DOHH2 (cell line): ENCODE data around the gene CFAP97D1.

Experiments
- H3F3A ChIP-seq: fragments of 200-600 bp; sonication (generic), shearing (Covaris generic); 2 replicates; pipeline ENCODE4 v1.6.0; 2016; ENCODE audit warnings: antibody characterized with exemption, mild to moderate bottlenecking; ENCODE audit not compliant: control insufficient read depth, insufficient read depth
- H3K27ac ChIP-seq: fragments of 200-600 bp; sonication (generic); 2 replicates; pipeline ENCODE4 v1.5.1; 2014; ENCODE audit warnings: low read depth, mild to moderate bottlenecking, low read length, moderate library complexity
- H3K27me3 ChIP-seq: fragments of 200-600 bp; sonication (generic); 2 replicates; pipeline ENCODE4 v1.6.1; 2014; ENCODE audit warnings: mild to moderate bottlenecking, low read length, mixed read lengths; ENCODE audit not compliant: control insufficient read depth
- H3K36me3 ChIP-seq: fragments of 200-600 bp; sonication (generic); 2 replicates; pipeline ENCODE4 v1.6.1; 2014; ENCODE audit warnings: mild to moderate bottlenecking, low read length, moderate library complexity, mixed read lengths; ENCODE audit not compliant: control insufficient read depth
- H3K4me1 ChIP-seq: fragments of 200-600 bp; sonication (generic); 2 replicates; pipeline ENCODE4 v1.6.1; 2014; ENCODE audit warnings: mild to moderate bottlenecking, low read length, mixed read lengths; ENCODE audit not compliant: control insufficient read depth
- H3K4me2 ChIP-seq: fragments of 200-600 bp; sonication (generic); 2 replicates; pipeline ENCODE4 v1.6.0; 2014; ENCODE audit warnings: mild to moderate bottlenecking, low read length, moderate library complexity
- H3K4me3 ChIP-seq: fragments of 200-600 bp; sonication (generic); 2 replicates; pipeline ENCODE4 v1.5.1; 2014; ENCODE audit warnings: mild to moderate bottlenecking, low read length, mixed read lengths
- H3K79me2 ChIP-seq: fragments of 200-600 bp; sonication (generic); 2 replicates; pipeline ENCODE4 v1.6.1; 2014; ENCODE audit warnings: mild to moderate bottlenecking, low read length, mixed read lengths; ENCODE audit not compliant: control insufficient read depth
- H3K9me2 ChIP-seq: fragments of 200-600 bp; sonication (generic); replicated peaks from 2 replicates; pipeline ENCODE4 v1.6.1; 2014; ENCODE audit warnings: mild to moderate bottlenecking, low read length, mixed read lengths; ENCODE audit not compliant: control insufficient read depth
- H3K9me3 ChIP-seq: fragments of 200-600 bp; sonication (generic); 2 replicates; pipeline ENCODE4 v1.6.1; 2014; ENCODE audit warnings: antibody characterized with exemption, low read length, mixed read lengths; ENCODE audit not compliant: control insufficient read depth, insufficient read depth
- H4K20me1 ChIP-seq: fragments of 200-600 bp; sonication (generic); 2 replicates; pipeline ENCODE4 v1.6.0; 2014; ENCODE audit warnings: low read depth, mild to moderate bottlenecking, antibody characterized with exemption, low read length, moderate library complexity; ENCODE audit not compliant: control insufficient read depth, insufficient read depth
- EZH2phosphoT487 ChIP-seq: fragments of 200-600 bp; sonication (generic); IDR thresholded peaks from 2 replicates; pipeline ENCODE4 v1.6.1; 2017; ENCODE audit warnings: borderline replicate concordance, mild to moderate bottlenecking, antibody characterized with exemption, low read length, moderate library complexity, mixed read lengths
- TF ChIP-seq, protein P1 (sequence below): fragments of 200-600 bp; sonication (generic); IDR thresholded peaks from one replicate; pipeline ENCODE4 v1.5.1; 2014; ENCODE audit warnings: antibody characterized with exemption, mild to moderate bottlenecking, low read depth, low read length; ENCODE audit not compliant: poor library complexity, severe bottlenecking

CFAP97D1 gene

DNA sequence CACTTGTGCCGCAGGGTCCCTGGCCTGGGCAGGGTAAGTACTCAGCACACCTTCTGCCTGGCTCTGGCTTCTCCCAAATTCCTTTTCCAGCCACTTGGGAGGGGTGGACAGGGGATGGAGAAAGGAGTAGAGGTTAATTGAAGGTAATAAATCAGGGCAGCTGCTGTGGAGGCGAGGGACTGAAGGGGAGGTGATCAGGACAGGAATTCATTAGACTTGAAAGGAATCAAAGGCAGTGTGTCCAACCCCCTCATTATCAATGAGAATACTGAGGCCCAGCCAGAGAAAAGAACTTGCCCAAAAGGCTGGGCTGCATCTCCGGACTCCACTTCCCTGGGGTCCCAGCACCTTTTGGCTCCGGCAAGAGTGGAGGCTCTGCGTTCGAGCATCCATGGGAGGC, 24.0 kb upstream of the CFAP97D1 start:
- H3K79me2 ChIP-seq = no peaks in the 10 kb centered on the region
- H3K27ac ChIP-seq = no peak overlapping the region
- TF ChIP-seq, protein P1, sequence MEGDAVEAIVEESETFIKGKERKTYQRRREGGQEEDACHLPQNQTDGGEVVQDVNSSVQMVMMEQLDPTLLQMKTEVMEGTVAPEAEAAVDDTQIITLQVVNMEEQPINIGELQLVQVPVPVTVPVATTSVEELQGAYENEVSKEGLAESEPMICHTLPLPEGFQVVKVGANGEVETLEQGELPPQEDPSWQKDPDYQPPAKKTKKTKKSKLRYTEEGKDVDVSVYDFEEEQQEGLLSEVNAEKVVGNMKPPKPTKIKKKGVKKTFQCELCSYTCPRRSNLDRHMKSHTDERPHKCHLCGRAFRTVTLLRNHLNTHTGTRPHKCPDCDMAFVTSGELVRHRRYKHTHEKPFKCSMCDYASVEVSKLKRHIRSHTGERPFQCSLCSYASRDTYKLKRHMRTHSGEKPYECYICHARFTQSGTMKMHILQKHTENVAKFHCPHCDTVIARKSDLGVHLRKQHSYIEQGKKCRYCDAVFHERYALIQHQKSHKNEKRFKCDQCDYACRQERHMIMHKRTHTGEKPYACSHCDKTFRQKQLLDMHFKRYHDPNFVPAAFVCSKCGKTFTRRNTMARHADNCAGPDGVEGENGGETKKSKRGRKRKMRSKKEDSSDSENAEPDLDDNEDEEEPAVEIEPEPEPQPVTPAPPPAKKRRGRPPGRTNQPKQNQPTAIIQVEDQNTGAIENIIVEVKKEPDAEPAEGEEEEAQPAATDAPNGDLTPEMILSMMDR = no peak
- TF ChIP-seq EZH2phosphoT487 = no peak
- no peak overlapping the region for H3K4me3 ChIP-seq
- H3K9me3 ChIP-seq = no peaks in the 10 kb centered on the region
- 0 out of 2 replicates have a peak, but pooled peaks cover 4% of the 10 kb centered on the region for H3K27me3 ChIP-seq
- H3K36me3 ChIP-seq = no peaks in the 10 kb centered on the region
- H3K4me1 ChIP-seq = no peaks in the 10 kb centered on the region
- no peaks in the 10 kb centered on the region for H3K9me2 ChIP-seq
- no peaks in the 10 kb centered on the region for H3F3A ChIP-seq
- no peak overlapping the region for H3K4me2 ChIP-seq
- H4K20me1 ChIP-seq = no peaks in the 10 kb centered on the region

DNA sequence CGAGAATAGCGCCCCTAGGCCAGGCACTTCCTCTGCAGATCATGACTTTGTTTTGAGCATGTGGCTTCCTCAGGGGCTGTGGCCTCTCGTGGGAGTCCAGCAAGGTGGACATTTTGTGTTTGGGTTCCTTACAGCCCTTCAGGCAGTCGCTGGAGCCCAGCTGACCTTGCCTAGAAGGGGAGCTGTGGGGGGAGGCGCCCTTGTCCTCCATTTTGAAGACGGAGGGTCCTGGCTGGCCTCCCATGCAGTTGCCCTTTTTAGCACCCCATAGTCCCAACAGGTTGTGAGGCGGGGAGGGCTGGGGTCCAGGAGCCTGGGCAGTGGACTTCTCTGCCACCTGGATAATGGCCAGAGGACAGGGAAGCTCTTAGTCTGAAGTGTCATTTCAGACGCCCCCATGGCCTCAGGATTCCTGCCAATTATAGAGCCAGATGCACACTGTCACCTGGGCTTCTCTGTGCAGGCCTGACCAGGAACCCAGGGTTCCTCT, 23.0 kb upstream of the CFAP97D1 start:
- H3K4me1 ChIP-seq = no peaks in the 10 kb centered on the region
- H3K4me3 ChIP-seq = no peak overlapping the region
- TF ChIP-seq, protein P1 = no peak
- TF ChIP-seq EZH2phosphoT487 = no peak
- no peaks in the 10 kb centered on the region for H3K9me3 ChIP-seq
- H3K27me3 ChIP-seq = no peaks in the 10 kb centered on the region
- no peaks in the 10 kb centered on the region for H3F3A ChIP-seq
- no peaks in the 10 kb centered on the region for H3K79me2 ChIP-seq
- no peaks in the 10 kb centered on the region for H3K36me3 ChIP-seq
- H3K4me2 ChIP-seq = no peak overlapping the region
- no peaks in the 10 kb centered on the region for H4K20me1 ChIP-seq
- H3K27ac ChIP-seq = no peak overlapping the region
- H3K9me2 ChIP-seq = no peaks in the 10 kb centered on the region

DNA sequence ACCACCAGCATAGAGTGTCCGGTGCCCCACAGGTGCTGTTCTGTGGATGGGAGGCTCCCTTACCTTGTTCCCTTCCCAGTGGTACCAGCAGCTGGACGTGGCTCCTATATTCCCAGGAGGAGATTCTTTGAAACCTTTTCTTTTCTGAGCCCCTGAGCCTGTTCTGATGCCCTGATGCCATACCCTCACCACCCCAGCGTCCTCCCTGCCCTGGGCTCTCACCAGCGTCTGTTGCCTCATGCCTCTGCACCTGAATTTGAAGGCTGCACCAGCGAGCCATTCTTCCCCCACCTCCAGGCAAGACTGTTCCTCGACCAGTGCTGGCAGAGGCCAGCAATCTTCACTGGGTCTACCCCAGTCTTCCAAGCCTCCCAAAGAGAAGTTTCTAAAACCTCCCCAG, 22.1 kb upstream of the CFAP97D1 start:
- Histone ChIP-seq H3K4me3 (no peak overlapping the region), H3F3A (no peaks in the 10 kb centered on the region), H3K9me2 (no peaks in the 10 kb centered on the region), H3K4me1 (no peaks in the 10 kb centered on the region), H3K79me2 (no peaks in the 10 kb centered on the region), H3K36me3 (no peaks in the 10 kb centered on the region), H3K27ac (no peak overlapping the region), H4K20me1 (no peaks in the 10 kb centered on the region), H3K27me3 (no peaks in the 10 kb centered on the region), H3K4me2 (no peak overlapping the region), H3K9me3 (no peaks in the 10 kb centered on the region)
- TF ChIP-seq EZH2phosphoT487 = no peak
- TF ChIP-seq, protein P1 = no peak
